Thoracic aorta (tissue), 2 donors: Measurements from ENCODE around the gene CLCA2. TPM values are rescaled to one million over a fixed set of nuclear protein-coding genes. Genes with fewer than 3 reads are reported as not detected.

Experiments used
- ATAC-seq: fragments of 150-250 bp; one replicate; pipeline ENCODE4 v1.8.0; 2017; ENCODE audit warnings: low read depth; ENCODE audit not compliant: insufficient number of reproducible peaks, low FRiP score
- DNase-seq: peaks from one replicate; pipeline ENCODE4 v3.0.0-alpha.2; 2020; ENCODE audit warnings: low spot score
- H3K27ac ChIP-seq, 2 donors: fragments of 200-600 bp; sonication (generic); 1 replicate in 1 of 2; 2 replicates in 1 of 2; pipeline ENCODE4 v1.5.1; 2016; ENCODE audit warnings: mild to moderate bottlenecking in 2 of 2, moderate library complexity in 2 of 2
- H3K27me3 ChIP-seq: fragments of 200-600 bp; sonication (generic); replicated peaks from 2 replicates; pipeline ENCODE4 v1.6.0; 2016; ENCODE audit warnings: mild to moderate bottlenecking; ENCODE audit not compliant: insufficient read depth
- H3K36me3 ChIP-seq: fragments of 200-600 bp; sonication (generic); one replicate; pipeline ENCODE4 v1.5.1; 2016
- H3K4me1 ChIP-seq, 2 donors: fragments of 200-600 bp; sonication (generic); 1 replicate in 1 of 2; 2 replicates in 1 of 2; pipeline versions ENCODE4 v1.5.1 to v1.6.0; 2016; ENCODE audit warnings: low read depth in 2 of 2, mild to moderate bottlenecking in 1 of 2; ENCODE audit not compliant: control insufficient read depth in 1 of 2
- H3K4me3 ChIP-seq: fragments of 200-600 bp; sonication (generic); 2 replicates; pipeline ENCODE4 v1.5.1; 2016; ENCODE audit warnings: mild to moderate bottlenecking
- H3K9me3 ChIP-seq: fragments of 200-600 bp; sonication (generic); 2 replicates; pipeline ENCODE4 v1.5.1; 2016
- total RNA-seq, 2 donors: library from RNA; depleted of rRNA; stranded (reverse); fragments of >200 nt; gene quantifications; one replicate each; pipeline versions ENCODE4 v1.1.0 to v1.2.3, GENCODE V29; 2016
- TF ChIP-seq, protein P1 (sequence below): fragments of 200-600 bp; sonication (generic); IDR thresholded peaks from one replicate; pipeline ENCODE4 v1.5.1; 2019; ENCODE audit warnings: antibody characterized with exemption

CLCA2 gene
- total RNA-seq, 2 donors from 2014 or later = 0.28 TPM; not detected in 1

DNA sequence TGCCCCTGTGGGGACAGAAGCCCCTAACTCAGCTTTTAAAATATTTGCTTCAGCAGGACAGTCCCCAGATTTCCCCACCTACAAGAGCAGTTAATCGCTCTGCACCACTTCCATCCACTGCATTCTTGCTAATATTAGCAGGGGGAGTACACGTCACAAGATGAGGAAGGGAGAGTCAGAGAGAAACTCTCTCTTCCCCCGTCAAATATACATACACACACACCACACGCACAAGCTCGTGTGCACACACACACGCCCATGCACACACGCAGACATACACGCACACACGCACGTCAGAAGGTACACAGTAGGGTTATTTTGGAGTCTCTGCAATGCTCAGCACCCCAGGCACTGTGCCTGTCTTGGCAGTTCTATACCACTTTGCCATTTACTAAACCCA, 46.9 kb downstream of the CLCA2 start:
- H3K9me3 ChIP-seq = no peaks in the 10 kb centered on the region
- no peak overlapping the region for H3K27ac ChIP-seq
- ATAC-seq (no peak), DNase-seq (no peak)
- no peaks in the 10 kb centered on the region for H3K36me3 ChIP-seq
- no peaks in the 10 kb centered on the region for H3K27me3 ChIP-seq
- peaks cover 0 to 11% of the 10 kb centered on the region in 2 donors for H3K4me1 ChIP-seq
- TF ChIP-seq, protein P1, sequence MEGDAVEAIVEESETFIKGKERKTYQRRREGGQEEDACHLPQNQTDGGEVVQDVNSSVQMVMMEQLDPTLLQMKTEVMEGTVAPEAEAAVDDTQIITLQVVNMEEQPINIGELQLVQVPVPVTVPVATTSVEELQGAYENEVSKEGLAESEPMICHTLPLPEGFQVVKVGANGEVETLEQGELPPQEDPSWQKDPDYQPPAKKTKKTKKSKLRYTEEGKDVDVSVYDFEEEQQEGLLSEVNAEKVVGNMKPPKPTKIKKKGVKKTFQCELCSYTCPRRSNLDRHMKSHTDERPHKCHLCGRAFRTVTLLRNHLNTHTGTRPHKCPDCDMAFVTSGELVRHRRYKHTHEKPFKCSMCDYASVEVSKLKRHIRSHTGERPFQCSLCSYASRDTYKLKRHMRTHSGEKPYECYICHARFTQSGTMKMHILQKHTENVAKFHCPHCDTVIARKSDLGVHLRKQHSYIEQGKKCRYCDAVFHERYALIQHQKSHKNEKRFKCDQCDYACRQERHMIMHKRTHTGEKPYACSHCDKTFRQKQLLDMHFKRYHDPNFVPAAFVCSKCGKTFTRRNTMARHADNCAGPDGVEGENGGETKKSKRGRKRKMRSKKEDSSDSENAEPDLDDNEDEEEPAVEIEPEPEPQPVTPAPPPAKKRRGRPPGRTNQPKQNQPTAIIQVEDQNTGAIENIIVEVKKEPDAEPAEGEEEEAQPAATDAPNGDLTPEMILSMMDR = no peak
- H3K4me3 ChIP-seq = no peak overlapping the region

DNA sequence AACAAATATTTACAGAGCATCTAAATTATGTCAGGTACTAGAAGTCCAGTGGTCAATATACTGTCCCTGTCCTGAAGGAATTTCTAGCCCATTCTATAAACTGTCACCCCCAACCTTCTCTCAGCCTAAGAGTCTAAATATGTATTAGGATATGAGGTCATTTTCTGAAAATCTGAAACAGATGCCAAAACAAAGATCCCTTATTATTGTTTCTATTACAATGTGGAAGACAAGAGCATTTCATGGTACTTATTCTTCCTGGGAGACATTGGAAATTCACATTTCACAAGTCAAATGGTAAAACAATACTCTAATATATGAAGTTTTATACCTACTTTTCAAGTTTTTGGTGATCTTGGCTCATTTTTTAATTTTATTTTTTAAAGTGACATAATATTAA, 47.3 kb downstream of the CLCA2 start:
- H3K4me1 ChIP-seq = peaks cover 0 to 11% of the 10 kb centered on the region in 2 donors

DNA sequence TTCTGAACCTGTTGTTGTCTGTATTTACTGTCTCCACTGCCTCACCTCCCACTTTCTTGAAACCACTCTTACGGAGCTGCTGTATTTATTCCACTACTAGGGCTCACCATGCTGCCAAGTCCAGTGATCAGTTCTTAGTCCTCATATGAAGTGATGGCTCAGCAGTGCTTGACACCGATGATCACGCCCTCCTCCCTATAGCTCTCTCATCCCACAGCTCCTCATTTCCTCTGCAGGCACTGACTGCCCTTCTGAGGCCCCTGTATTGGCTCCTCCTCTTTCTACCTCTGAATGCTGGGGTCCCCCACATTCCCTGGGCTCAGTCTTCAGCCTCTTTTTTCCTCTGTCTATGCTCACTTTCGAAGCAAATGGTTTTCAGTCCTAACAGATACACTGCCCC, 48.2 kb downstream of the CLCA2 start:
- Histone ChIP-seq H3K4me1 (peaks cover 0 to 11% of the 10 kb centered on the region in 2 donors), H3K27ac (no peak overlapping the region), H3K4me3 (no peak overlapping the region), H3K36me3 (no peaks in the 10 kb centered on the region), H3K9me3 (no peaks in the 10 kb centered on the region), H3K27me3 (no peaks in the 10 kb centered on the region)
- TF ChIP-seq, protein P1 = no peak
- no peak for DNase-seq
- ATAC-seq = no peak

More for the DNA sequence above, 47.3 kb downstream of the CLCA2 start:
- no peak for ATAC-seq
- H3K4me3 ChIP-seq = no peak overlapping the region
- DNase-seq = no peak
- H3K36me3 ChIP-seq = no peaks in the 10 kb centered on the region
- TF ChIP-seq, protein P1 = no peak
- no peaks in the 10 kb centered on the region for H3K9me3 ChIP-seq
- no peak overlapping the region for H3K27ac ChIP-seq
- H3K27me3 ChIP-seq = no peaks in the 10 kb centered on the region

DNA sequence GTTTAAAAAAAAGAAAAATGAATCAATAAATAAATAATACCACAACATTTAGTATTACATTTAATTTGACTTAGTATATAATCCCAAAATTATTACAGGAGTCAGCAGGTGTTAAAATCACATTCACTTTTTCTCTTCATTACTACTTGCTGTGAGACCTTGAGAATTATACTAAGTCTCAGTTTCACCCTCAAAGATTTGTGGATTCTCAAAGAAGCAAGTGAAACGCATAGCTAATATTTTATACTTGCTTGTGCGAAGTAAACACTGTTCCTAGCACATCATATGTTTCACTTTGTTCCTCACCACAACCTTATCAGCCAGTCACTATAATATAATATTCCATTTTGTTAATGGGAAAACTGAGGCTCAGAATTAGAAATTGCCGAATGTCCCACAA, 48.8 kb downstream of the CLCA2 start:
- ATAC-seq = no peak
- no peak for DNase-seq
- H3K27me3 ChIP-seq = no peaks in the 10 kb centered on the region

DNA sequence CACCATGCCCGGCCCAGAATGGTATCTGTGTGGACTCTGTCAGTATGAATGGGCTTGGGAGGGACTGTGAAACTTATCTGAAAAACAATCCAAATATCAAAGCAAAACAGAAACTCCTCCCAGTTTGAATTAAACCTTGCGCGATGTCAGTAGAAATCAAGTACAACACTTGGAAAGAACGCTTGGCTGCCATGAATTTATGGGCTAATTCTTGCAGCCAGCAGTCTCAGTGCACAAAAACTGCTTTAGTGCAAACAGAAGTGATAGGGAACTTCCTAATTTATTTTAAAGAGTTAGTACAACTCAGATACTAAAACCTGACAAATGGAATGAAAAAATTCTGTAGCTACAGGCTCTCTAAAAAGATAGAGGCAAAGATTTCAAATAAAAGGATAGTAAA, 53.3 kb downstream of the CLCA2 start:
- Histone ChIP-seq H3K9me3 (no peaks in the 10 kb centered on the region), H3K36me3 (no peaks in the 10 kb centered on the region), H3K27ac (no peak overlapping the region), H3K27me3 (no peaks in the 10 kb centered on the region), H3K4me1 (no peaks in the 10 kb centered on the region), H3K4me3 (no peak overlapping the region)
- no peak for DNase-seq
- TF ChIP-seq, protein P1 = no peak
- ATAC-seq = no peak

More for the DNA sequence above, 48.8 kb downstream of the CLCA2 start:
- H3K36me3 ChIP-seq = no peaks in the 10 kb centered on the region
- H3K4me1 ChIP-seq = peaks cover 0 to 11% of the 10 kb centered on the region in 2 donors
- H3K4me3 ChIP-seq = no peak overlapping the region
- H3K27ac ChIP-seq = no peak overlapping the region
- TF ChIP-seq, protein P1 = no peak
- H3K9me3 ChIP-seq = no peaks in the 10 kb centered on the region
